Measurements from ENCODE around the gene CNOT6L. TPM values are rescaled to one million over a fixed set of nuclear protein-coding genes. Genes with fewer than 3 reads are reported as not detected.

Gene CNOT6L
- total and polyA plus RNA-seq, 10 donors = 7.0 to 122 (median 81.6) TPM

GRCh38 chr4:77771566-77771965 lies 47.6 kb downstream of the CNOT6L start:
- TF ChIP-seq, protein P1, sequence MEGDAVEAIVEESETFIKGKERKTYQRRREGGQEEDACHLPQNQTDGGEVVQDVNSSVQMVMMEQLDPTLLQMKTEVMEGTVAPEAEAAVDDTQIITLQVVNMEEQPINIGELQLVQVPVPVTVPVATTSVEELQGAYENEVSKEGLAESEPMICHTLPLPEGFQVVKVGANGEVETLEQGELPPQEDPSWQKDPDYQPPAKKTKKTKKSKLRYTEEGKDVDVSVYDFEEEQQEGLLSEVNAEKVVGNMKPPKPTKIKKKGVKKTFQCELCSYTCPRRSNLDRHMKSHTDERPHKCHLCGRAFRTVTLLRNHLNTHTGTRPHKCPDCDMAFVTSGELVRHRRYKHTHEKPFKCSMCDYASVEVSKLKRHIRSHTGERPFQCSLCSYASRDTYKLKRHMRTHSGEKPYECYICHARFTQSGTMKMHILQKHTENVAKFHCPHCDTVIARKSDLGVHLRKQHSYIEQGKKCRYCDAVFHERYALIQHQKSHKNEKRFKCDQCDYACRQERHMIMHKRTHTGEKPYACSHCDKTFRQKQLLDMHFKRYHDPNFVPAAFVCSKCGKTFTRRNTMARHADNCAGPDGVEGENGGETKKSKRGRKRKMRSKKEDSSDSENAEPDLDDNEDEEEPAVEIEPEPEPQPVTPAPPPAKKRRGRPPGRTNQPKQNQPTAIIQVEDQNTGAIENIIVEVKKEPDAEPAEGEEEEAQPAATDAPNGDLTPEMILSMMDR (IDR thresholded peaks at IDR 0.05 in 8 of 11, conservative IDR thresholded peaks at IDR 0.05 in 3 of 11) = no peak
- TF ChIP-seq POLR2A (IDR thresholded peaks at IDR 0.05) (no peak), POLR2AphosphoS5 (IDR thresholded peaks at IDR 0.05) (no peak)
- intact Hi-C loops (cut with DNase I; ENCODE audit: low total_unique reads) = no loop called here
- Histone ChIP-seq H3K4me1 (peaks cover 0 to 19% (median 3%) of the 10 kb centered on the region in 6 donors), H3K27ac (no peak overlapping the region), H3K4me3 (no peak overlapping the region), H3K27me3 (replicated peaks in 1 of 7) (no peaks in the 10 kb centered on the region), H3K9me3 (no peaks in the 10 kb centered on the region), H3K36me3 (peaks cover 0 to 96% (median 45%) of the 10 kb centered on the region in 6 donors)
- no peak for DNase-seq

GRCh38 chr4:77765720-77766119 lies 53.4 kb downstream of the CNOT6L start:
- Histone ChIP-seq H3K27ac (no peak overlapping the region), H3K36me3 (peaks cover 0 to 95% (median 18%) of the 10 kb centered on the region in 6 donors), H3K9me3 (peaks cover 10 to 26% (median 24%) of the 10 kb centered on the region in 8 donors), H3K4me1 (peaks cover 0 to 6% (median 0%) of the 10 kb centered on the region in 6 donors), H3K4me3 (no peak overlapping the region), H3K27me3 (replicated peaks in 1 of 7) (no peaks in the 10 kb centered on the region)
- intact Hi-C loops (cut with DNase I; ENCODE audit: low total_unique reads) = no loop called here
- WGBS, 5 donors = 96 to 100% (median 97%) methylated on average over 1 of the region's 1 CpG
- TF ChIP-seq, protein P1 (IDR thresholded peaks at IDR 0.05 in 8 of 11, conservative IDR thresholded peaks at IDR 0.05 in 3 of 11) = no peak
- TF ChIP-seq POLR2A (IDR thresholded peaks at IDR 0.05) = no peak
- no peak for TF ChIP-seq POLR2AphosphoS5 (IDR thresholded peaks at IDR 0.05)
- DNase-seq = no peak

DNA sequence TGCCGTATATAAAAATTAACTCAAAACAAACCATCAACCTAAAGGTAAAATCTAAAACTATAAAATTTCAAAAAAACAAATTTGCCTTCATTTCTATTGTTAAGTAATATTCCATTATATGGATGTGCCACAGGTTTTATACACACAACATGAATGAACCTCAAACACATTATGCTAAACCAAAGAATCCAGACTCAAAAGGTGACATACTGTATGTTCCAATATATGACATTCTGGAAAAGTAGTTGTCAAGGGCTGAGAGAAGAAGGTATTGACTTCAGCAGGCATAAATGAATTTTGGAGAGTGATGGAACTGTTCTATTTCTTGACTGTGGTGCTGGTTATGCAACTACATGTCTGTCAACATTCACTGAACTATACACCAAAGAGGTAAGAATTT lies 56.6 kb downstream of the CNOT6L start:
- no peak for DNase-seq
- Histone ChIP-seq H3K27ac (no peak overlapping the region), H3K27me3 (replicated peaks in 1 of 7) (no peaks in the 10 kb centered on the region), H3K9me3 (peaks cover 10 to 26% (median 24%) of the 10 kb centered on the region in 8 donors), H3K4me1 (peaks cover 0 to 15% (median 0%) of the 10 kb centered on the region in 6 donors), H3K36me3 (peaks cover 0 to 94% (median 17%) of the 10 kb centered on the region in 6 donors), H3K4me3 (no peak overlapping the region)
- intact Hi-C loops (cut with DNase I; ENCODE audit: low total_unique reads) = no loop called here
- WGBS, 5 donors = 95 to 100% (median 98%) methylated on average over 1 of the region's 1 CpG
- TF ChIP-seq POLR2AphosphoS5 (IDR thresholded peaks at IDR 0.05) (no peak), POLR2A (IDR thresholded peaks at IDR 0.05) (no peak)
- TF ChIP-seq, protein P1 (IDR thresholded peaks at IDR 0.05 in 8 of 11, conservative IDR thresholded peaks at IDR 0.05 in 3 of 11) = no peak

- WGBS, 5 donors = 91 to 98% (median 96%) methylated on average over 1 of the region's 1 CpG
- no peaks in the 10 kb centered on the region for H3K27me3 ChIP-seq (replicated peaks in 1 of 7)
- no peak for DNase-seq
- peaks cover 0 to 11% (median 0%) of the 10 kb centered on the region in 6 donors for H3K4me1 ChIP-seq
- peaks cover 10 to 26% (median 24%) of the 10 kb centered on the region in 8 donors for H3K9me3 ChIP-seq
- TF ChIP-seq POLR2AphosphoS5 (IDR thresholded peaks at IDR 0.05) (no peak), POLR2A (IDR thresholded peaks at IDR 0.05) (no peak)
- TF ChIP-seq, protein P1 (IDR thresholded peaks at IDR 0.05 in 8 of 11, conservative IDR thresholded peaks at IDR 0.05 in 3 of 11) = no peak
- H3K27ac ChIP-seq = no peak overlapping the region
- intact Hi-C loops (cut with DNase I; ENCODE audit: low total_unique reads) = no loop called here
- no peak overlapping the region for H3K4me3 ChIP-seq
- peaks cover 0 to 98% (median 18%) of the 10 kb centered on the region in 6 donors for H3K36me3 ChIP-seq
These were observed 57.6 kb downstream of the CNOT6L start for GRCh38 chr4:77761595-77761994.

Measured in spleen (tissue), 11 donors.